Parathyroid adenoma (tissue), 2 donors: ENCODE data around the gene IGSF9.

Experiments
- H2AFZ ChIP-seq: fragments of 300-600 bp; sonication (generic); one replicate; pipeline ENCODE4 v1.7.0; 2017; ENCODE audit warnings: antibody characterized with exemption, mild to moderate bottlenecking
- H3K27ac ChIP-seq: fragments of 300-600 bp; sonication (generic); one replicate; pipeline ENCODE4 v1.7.0; 2017
- H3K27me3 ChIP-seq: fragments of 300-600 bp; sonication (generic); one replicate; pipeline ENCODE4 v1.7.0; 2017; ENCODE audit warnings: low read length; ENCODE audit not compliant: control insufficient read depth, insufficient read depth
- H3K36me3 ChIP-seq: fragments of 300-600 bp; sonication (generic); one replicate; pipeline ENCODE4 v1.7.0; 2017; ENCODE audit warnings: low read length; ENCODE audit not compliant: control insufficient read depth, insufficient read depth
- H3K4me1 ChIP-seq: fragments of 300-600 bp; sonication (generic); one replicate; pipeline ENCODE4 v1.7.0; 2017; ENCODE audit warnings: control low read depth
- H3K4me2 ChIP-seq: fragments of 300-600 bp; sonication (generic); one replicate; pipeline ENCODE4 v1.7.0; 2017; ENCODE audit warnings: low read length
- H3K4me3 ChIP-seq: fragments of 300-600 bp; sonication (generic); one replicate; pipeline ENCODE4 v1.7.0; 2017; ENCODE audit warnings: low read depth, low read length
- H3K79me2 ChIP-seq: fragments of 300-600 bp; sonication (generic); one replicate; pipeline ENCODE4 v1.7.0; 2017; ENCODE audit warnings: control low read depth
- H3K9ac ChIP-seq: fragments of 300-600 bp; sonication (generic); one replicate; pipeline ENCODE4 v1.7.0; 2017; ENCODE audit warnings: mild to moderate bottlenecking
- H3K9me3 ChIP-seq: fragments of 300-600 bp; sonication (generic); one replicate; pipeline ENCODE4 v1.7.0; 2017; ENCODE audit warnings: low read length; ENCODE audit not compliant: control insufficient read depth
- TF ChIP-seq, protein P1 (sequence below): fragments of 300-600 bp; sonication (generic); IDR thresholded peaks from one replicate; pipeline ENCODE4 v1.7.0; 2017; ENCODE audit warnings: antibody characterized with exemption, mild to moderate bottlenecking
- donor health status: primary hyperparathyroidism.

Gene IGSF9

DNA sequence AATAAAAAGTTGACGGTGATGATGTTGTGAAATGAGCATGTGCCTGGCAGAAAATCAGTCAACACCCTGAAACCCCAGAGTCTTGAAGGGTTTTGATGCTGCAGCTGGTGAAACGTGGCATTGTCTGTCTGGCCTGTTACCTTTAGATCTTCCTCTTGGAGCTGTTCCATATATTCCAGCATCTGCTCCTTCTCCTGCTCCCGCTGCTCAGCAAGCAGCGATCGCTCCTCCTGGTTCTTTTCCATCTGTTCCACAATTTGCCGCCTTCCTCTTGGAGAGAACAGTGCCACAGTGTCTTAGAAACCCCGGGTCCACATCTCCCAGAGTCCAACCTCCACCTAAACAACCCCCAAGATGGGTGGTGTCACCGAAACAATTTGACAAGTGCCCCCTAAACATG is 61.1 kb downstream of the IGSF9 start:
- H3K27me3 ChIP-seq = no peaks in the 10 kb centered on the region
- no peak overlapping the region for H2AFZ ChIP-seq
- TF ChIP-seq, protein P1, sequence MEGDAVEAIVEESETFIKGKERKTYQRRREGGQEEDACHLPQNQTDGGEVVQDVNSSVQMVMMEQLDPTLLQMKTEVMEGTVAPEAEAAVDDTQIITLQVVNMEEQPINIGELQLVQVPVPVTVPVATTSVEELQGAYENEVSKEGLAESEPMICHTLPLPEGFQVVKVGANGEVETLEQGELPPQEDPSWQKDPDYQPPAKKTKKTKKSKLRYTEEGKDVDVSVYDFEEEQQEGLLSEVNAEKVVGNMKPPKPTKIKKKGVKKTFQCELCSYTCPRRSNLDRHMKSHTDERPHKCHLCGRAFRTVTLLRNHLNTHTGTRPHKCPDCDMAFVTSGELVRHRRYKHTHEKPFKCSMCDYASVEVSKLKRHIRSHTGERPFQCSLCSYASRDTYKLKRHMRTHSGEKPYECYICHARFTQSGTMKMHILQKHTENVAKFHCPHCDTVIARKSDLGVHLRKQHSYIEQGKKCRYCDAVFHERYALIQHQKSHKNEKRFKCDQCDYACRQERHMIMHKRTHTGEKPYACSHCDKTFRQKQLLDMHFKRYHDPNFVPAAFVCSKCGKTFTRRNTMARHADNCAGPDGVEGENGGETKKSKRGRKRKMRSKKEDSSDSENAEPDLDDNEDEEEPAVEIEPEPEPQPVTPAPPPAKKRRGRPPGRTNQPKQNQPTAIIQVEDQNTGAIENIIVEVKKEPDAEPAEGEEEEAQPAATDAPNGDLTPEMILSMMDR = no peak
- peaks cover 7% of the 10 kb centered on the region for H3K4me1 ChIP-seq
- no peak overlapping the region for H3K4me3 ChIP-seq
- H3K36me3 ChIP-seq = no peaks in the 10 kb centered on the region
- H3K9me3 ChIP-seq = no peaks in the 10 kb centered on the region
- H3K4me2 ChIP-seq = no peak overlapping the region
- no peaks in the 10 kb centered on the region for H3K79me2 ChIP-seq
- no peak overlapping the region for H3K27ac ChIP-seq
- no peak overlapping the region for H3K9ac ChIP-seq

DNA sequence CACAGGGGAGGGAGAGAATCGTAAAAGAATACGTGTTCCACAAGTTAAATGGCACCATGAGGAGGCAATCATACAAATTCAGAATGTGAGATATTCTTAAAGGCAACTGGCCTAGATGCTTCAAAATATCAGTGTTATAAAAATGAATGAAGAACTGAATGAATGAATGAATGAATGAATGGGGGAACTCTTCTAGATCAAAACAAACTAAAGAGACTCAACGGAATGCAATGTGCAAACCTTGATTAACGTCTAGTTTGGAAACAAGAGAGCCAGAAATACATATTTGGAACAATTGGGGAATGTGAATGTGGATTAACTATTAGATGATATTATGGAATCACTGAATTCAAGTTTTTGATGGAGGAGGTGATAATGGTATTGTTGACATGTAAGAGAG is 62.3 kb downstream of the IGSF9 start:
- no peak overlapping the region for H3K9ac ChIP-seq
- TF ChIP-seq, protein P1 = no peak
- no peaks in the 10 kb centered on the region for H3K9me3 ChIP-seq
- H3K36me3 ChIP-seq = no peaks in the 10 kb centered on the region
- no peaks in the 10 kb centered on the region for H3K79me2 ChIP-seq
- H3K27ac ChIP-seq = no peak overlapping the region
- no peaks in the 10 kb centered on the region for H3K27me3 ChIP-seq
- H3K4me2 ChIP-seq = no peak overlapping the region
- H2AFZ ChIP-seq = no peak overlapping the region
- peaks cover 7% of the 10 kb centered on the region for H3K4me1 ChIP-seq
- no peak overlapping the region for H3K4me3 ChIP-seq

DNA sequence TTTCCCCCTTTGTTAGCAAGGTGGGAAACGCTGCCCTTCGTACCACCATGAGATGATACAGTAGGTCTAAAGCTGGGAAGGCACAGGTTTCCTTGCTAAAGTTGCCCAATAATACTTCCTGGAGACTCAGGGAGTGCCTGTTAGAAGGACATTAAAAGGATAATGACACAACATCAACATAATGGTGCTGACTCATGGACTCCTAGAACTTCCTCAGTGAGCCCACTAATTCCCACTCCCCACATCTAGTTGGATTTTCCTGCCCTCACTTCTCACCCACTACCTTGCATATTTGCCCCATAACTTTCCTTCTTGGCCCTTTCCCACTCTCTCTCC is 62.9 kb downstream of the IGSF9 start:
- H2AFZ ChIP-seq = no peak overlapping the region
- no peaks in the 10 kb centered on the region for H3K9me3 ChIP-seq
- no peak overlapping the region for H3K27ac ChIP-seq
- H3K79me2 ChIP-seq = no peaks in the 10 kb centered on the region
- H3K36me3 ChIP-seq = no peaks in the 10 kb centered on the region
- H3K9ac ChIP-seq = no peak overlapping the region
- no peak overlapping the region for H3K4me3 ChIP-seq
- H3K27me3 ChIP-seq = no peaks in the 10 kb centered on the region
- TF ChIP-seq, protein P1 = no peak
- no peak overlapping the region for H3K4me2 ChIP-seq
- H3K4me1 ChIP-seq = peaks cover 7% of the 10 kb centered on the region

DNA sequence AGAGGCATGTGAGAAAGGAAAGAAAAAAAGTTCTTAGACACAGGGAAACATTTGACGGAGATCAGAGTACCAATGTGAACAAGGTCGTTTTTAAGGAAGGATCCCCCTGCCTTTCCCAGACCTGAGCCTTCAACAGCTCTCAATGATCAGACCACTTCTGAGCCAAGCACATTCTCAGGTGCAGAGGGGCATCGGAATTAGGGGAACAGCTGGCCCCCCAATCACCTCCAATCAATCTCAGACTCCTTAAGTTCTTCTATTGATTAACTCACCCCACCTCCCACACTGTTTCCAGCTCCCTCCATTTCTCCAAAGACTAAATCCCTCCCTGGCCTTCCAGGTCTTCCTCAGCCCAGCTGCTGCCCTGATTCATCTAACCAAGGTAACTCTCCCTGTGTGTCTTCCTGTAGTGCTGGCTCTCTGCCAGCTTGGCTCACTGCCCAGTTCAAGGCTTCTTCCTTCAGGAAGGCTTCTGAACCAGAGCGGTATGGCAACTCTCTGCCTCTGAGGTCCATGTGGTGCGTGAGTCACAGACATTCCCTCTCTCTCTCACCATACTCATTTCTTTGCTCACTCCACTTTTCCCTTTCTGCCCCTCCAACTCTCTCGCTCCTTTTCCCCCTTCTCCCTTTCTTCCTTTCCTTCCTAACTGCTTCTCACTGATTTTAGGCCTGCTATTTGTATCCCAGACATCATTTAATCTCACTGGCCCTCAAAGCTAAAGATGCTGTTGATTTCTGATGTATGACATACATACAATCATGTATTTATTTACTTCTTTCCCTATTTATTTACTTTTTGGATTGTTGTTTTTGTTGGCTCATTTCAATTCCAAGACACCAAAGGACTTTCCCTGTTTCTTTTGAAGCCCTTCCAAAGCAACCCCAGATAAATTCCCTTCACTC is 63.5 kb downstream of the IGSF9 start:
- H3K27me3 ChIP-seq = no peaks in the 10 kb centered on the region
- no peaks in the 10 kb centered on the region for H3K9me3 ChIP-seq
- no peaks in the 10 kb centered on the region for H3K79me2 ChIP-seq
- H3K4me1 ChIP-seq = peaks cover 7% of the 10 kb centered on the region
- H3K36me3 ChIP-seq = no peaks in the 10 kb centered on the region
- no peak overlapping the region for H3K4me2 ChIP-seq
- H3K4me3 ChIP-seq = no peak overlapping the region
- TF ChIP-seq, protein P1 = no peak
- H3K9ac ChIP-seq = no peak overlapping the region
- H2AFZ ChIP-seq = peak overlapping the region; percentile 1
- H3K27ac ChIP-seq = no peak overlapping the region

DNA sequence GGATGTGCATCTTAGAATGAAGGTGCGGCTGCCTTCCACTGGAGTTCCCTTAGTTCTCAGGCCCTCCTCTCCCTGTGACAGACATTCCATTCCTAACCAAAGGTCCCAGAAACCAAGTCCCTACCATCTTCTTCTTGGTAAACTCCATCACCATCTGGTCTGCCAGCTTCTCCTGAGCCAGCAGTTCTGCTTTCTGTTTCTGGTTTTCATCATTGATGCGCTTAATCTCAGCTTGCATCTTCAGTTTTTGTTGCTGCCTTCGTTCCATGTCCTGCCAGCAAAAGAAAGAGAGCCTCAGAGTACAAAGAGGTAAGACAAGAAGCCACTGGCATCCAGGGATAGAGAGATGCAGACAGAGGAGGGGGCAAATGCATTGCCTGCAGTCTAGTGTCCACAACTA is 65.0 kb downstream of the IGSF9 start:
- H3K4me2 ChIP-seq = no peak overlapping the region
- TF ChIP-seq, protein P1 = no peak
- H3K9me3 ChIP-seq = no peaks in the 10 kb centered on the region
- no peak overlapping the region for H3K4me3 ChIP-seq
- H3K79me2 ChIP-seq = no peaks in the 10 kb centered on the region
- no peaks in the 10 kb centered on the region for H3K36me3 ChIP-seq
- H3K9ac ChIP-seq = no peak overlapping the region
- no peak overlapping the region for H2AFZ ChIP-seq
- peaks cover 7% of the 10 kb centered on the region for H3K4me1 ChIP-seq
- H3K27me3 ChIP-seq = no peaks in the 10 kb centered on the region
- H3K27ac ChIP-seq = no peak overlapping the region
